Astrocyte (in vitro differentiated cells and primary cell): ENCODE results near the gene MEAK7. TPM values are rescaled to one million over a fixed set of nuclear protein-coding genes. Genes with fewer than 3 reads are reported as not detected.

Experiments
- DNase-seq: peaks from one replicate; pipeline ENCODE4 v3.0.0-alpha.2; 2010; ENCODE audit warnings: low read depth
- FAIRE-seq: peaks from 2 replicates; lab custom pipeline; 2011; peaks lifted over from hg19 to GRCh38; lab: Jason Lieb, UNC
- H2AFZ ChIP-seq: 2 replicates; pipeline ENCODE4 v1.6.0; 2012; ENCODE audit warnings: low read depth, low read length, inconsistent platforms
- H3K27ac ChIP-seq: 2 replicates; pipeline ENCODE4 v1.5.1; 2011; ENCODE audit warnings: low read depth, low read length, inconsistent platforms
- H3K27me3 ChIP-seq: 2 replicates; pipeline ENCODE4 v1.6.0; 2011; ENCODE audit warnings: low read length, inconsistent platforms; ENCODE audit not compliant: insufficient read depth
- H3K36me3 ChIP-seq: 2 replicates; pipeline ENCODE4 v1.5.1; 2011; ENCODE audit warnings: low read length, inconsistent platforms; ENCODE audit not compliant: insufficient read depth
- H3K4me1 ChIP-seq: 2 replicates; pipeline ENCODE4 v1.5.1; 2011; ENCODE audit warnings: low read length, inconsistent platforms; ENCODE audit not compliant: insufficient read depth
- H3K4me2 ChIP-seq: 2 replicates; pipeline ENCODE4 v1.6.0; 2012; ENCODE audit warnings: low read length, inconsistent platforms
- H3K4me3 ChIP-seq: 2 replicates; pipeline ENCODE4 v1.5.1; 2011; ENCODE audit warnings: low read depth, mild to moderate bottlenecking, low read length, inconsistent platforms; ENCODE audit not compliant: insufficient read depth
- H3K79me2 ChIP-seq: 2 replicates; pipeline ENCODE4 v1.6.0; 2012; ENCODE audit warnings: mild to moderate bottlenecking, low read length, inconsistent platforms; ENCODE audit not compliant: insufficient read depth
- H3K9ac ChIP-seq: 2 replicates; pipeline ENCODE4 v1.6.0; 2012; ENCODE audit warnings: mild to moderate bottlenecking, low read length, inconsistent platforms
- H3K9me3 ChIP-seq: 2 replicates; pipeline ENCODE4 v1.5.1; 2012; ENCODE audit warnings: low read depth, mild to moderate bottlenecking, low read length, inconsistent platforms; ENCODE audit not compliant: insufficient read depth
- H4K20me1 ChIP-seq: 2 replicates; pipeline ENCODE4 v1.6.0; 2012; ENCODE audit warnings: low read length, inconsistent platforms; ENCODE audit not compliant: insufficient read depth
- H3K27ac Mint-ChIP-seq: one replicate; pipeline ENCODE4 v1.8.0; 2021; ENCODE audit warnings: mild to moderate bottlenecking, mixed read lengths; ENCODE audit not compliant: unreplicated experiment
- H3K27me3 Mint-ChIP-seq: one replicate; pipeline ENCODE4 v1.8.0; 2021; ENCODE audit warnings: low read depth, mixed read lengths; ENCODE audit not compliant: unreplicated experiment
- H3K36me3 Mint-ChIP-seq: one replicate; pipeline ENCODE4 v1.8.0; 2021; ENCODE audit warnings: low read depth, mixed read lengths; ENCODE audit not compliant: unreplicated experiment
- H3K4me1 Mint-ChIP-seq: one replicate; pipeline ENCODE4 v1.8.0; 2021; ENCODE audit warnings: low read depth, mixed read lengths; ENCODE audit not compliant: unreplicated experiment
- H3K4me3 Mint-ChIP-seq: one replicate; pipeline ENCODE4 v1.8.0; 2021; ENCODE audit warnings: mild to moderate bottlenecking, moderate library complexity, mixed read lengths; ENCODE audit not compliant: unreplicated experiment
- H3K9me3 Mint-ChIP-seq: one replicate; pipeline ENCODE4 v1.8.0; 2021; ENCODE audit warnings: mild to moderate bottlenecking, mixed read lengths; ENCODE audit not compliant: unreplicated experiment
- EZH2 ChIP-seq: IDR thresholded peaks from 2 replicates; pipeline ENCODE4 v1.6.1; 2012; ENCODE audit warnings: mild to moderate bottlenecking, low read length, inconsistent platforms; ENCODE audit not compliant: insufficient read depth
- total RNA-seq: library from RNA; stranded (reverse); gene quantifications from 2 replicates; pipeline ENCODE4 v1.2.1, GENCODE V29; 2021
- TF ChIP-seq, protein P1 (sequence below): IDR thresholded peaks from 2 replicates; pipeline ENCODE4 v1.5.1; 2011; ENCODE audit warnings: low read depth, mild to moderate bottlenecking, inconsistent platforms, low read length, moderate library complexity; ENCODE audit not compliant: insufficient read depth

MEAK7 gene
- total RNA-seq, 1 donor from 2014 or later, result 41.3 TPM

- H4K20me1 ChIP-seq, result no peaks in the 10 kb centered on the region
- H3K79me2 ChIP-seq, result no peaks in the 10 kb centered on the region
- Mint-ChIP-seq H3K4me1 (peaks cover 31% of the 10 kb centered on the region), H3K4me3 (no peak overlapping the region), H3K36me3 (no peaks in the 10 kb centered on the region), H3K27me3 (peaks cover 5% of the 10 kb centered on the region), H3K27ac (no peak overlapping the region), H3K9me3 (peaks cover 2% of the 10 kb centered on the region)
- H3K36me3 ChIP-seq, result no peaks in the 10 kb centered on the region
- H3K4me3 ChIP-seq, result no peak overlapping the region
- FAIRE-seq (no peak), DNase-seq (no peak)
- no peak overlapping the region for H2AFZ ChIP-seq
- no peak overlapping the region for H3K27ac ChIP-seq
- no peak overlapping the region for H3K4me2 ChIP-seq
- no peak for TF ChIP-seq EZH2
- TF ChIP-seq, protein P1, sequence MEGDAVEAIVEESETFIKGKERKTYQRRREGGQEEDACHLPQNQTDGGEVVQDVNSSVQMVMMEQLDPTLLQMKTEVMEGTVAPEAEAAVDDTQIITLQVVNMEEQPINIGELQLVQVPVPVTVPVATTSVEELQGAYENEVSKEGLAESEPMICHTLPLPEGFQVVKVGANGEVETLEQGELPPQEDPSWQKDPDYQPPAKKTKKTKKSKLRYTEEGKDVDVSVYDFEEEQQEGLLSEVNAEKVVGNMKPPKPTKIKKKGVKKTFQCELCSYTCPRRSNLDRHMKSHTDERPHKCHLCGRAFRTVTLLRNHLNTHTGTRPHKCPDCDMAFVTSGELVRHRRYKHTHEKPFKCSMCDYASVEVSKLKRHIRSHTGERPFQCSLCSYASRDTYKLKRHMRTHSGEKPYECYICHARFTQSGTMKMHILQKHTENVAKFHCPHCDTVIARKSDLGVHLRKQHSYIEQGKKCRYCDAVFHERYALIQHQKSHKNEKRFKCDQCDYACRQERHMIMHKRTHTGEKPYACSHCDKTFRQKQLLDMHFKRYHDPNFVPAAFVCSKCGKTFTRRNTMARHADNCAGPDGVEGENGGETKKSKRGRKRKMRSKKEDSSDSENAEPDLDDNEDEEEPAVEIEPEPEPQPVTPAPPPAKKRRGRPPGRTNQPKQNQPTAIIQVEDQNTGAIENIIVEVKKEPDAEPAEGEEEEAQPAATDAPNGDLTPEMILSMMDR, result no peak
- H3K9me3 ChIP-seq, result no peaks in the 10 kb centered on the region
- peaks cover 4% of the 10 kb centered on the region for H3K27me3 ChIP-seq
- H3K4me1 ChIP-seq, result peaks cover 17% of the 10 kb centered on the region
- no peak overlapping the region for H3K9ac ChIP-seq
These were observed 44.0 kb upstream of the MEAK7 start for GRCh38 chr16:84548508-84548907.

DNA sequence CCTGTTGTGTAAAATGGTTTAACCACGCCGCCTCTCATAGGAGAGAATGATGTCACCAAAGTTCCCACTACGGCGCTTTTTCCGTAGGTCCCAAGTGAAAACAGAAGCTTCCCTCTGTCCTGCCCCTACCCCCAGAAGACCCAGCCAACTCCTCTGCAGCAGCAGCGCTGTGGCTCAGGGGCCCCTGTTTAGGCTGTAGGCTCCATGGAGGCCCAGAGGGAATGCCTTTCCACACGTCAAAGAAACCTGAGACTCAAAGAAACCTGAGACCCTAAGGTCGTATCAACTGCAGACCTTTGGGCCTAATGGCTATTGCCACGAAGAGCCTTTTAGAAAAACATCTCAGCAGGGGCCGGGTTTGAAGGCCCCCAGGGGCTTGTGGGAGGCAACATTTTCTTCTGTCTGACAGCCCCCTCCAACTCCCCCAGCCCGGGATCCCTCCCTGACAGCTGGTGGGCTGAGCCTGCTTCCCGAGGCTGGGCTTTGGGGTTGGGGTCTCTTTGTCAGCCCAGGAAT lies 43.1 kb upstream of the MEAK7 start:
- Histone ChIP-seq H3K27ac (no peak overlapping the region), H3K4me3 (no peak overlapping the region), H2AFZ (no peak overlapping the region), H3K9ac (no peak overlapping the region), H3K79me2 (no peaks in the 10 kb centered on the region), H3K36me3 (no peaks in the 10 kb centered on the region), H4K20me1 (no peaks in the 10 kb centered on the region), H3K27me3 (peaks cover 4% of the 10 kb centered on the region), H3K4me2 (no peak overlapping the region), H3K9me3 (no peaks in the 10 kb centered on the region), H3K4me1 (peaks cover 19% of the 10 kb centered on the region)
- no peak overlapping the region for H3K4me3 Mint-ChIP-seq
- FAIRE-seq (no peak), DNase-seq (no peak)
- TF ChIP-seq EZH2, result no peak
- TF ChIP-seq, protein P1, result no peak
- H3K27ac Mint-ChIP-seq, result no peak overlapping the region
- peaks cover 2% of the 10 kb centered on the region for H3K9me3 Mint-ChIP-seq
- H3K36me3 Mint-ChIP-seq, result no peaks in the 10 kb centered on the region
- H3K4me1 Mint-ChIP-seq, result peaks cover 31% of the 10 kb centered on the region
- peaks cover 5% of the 10 kb centered on the region for H3K27me3 Mint-ChIP-seq
